ENCODE data around the gene C1orf21.

The C1orf21 gene

DNA sequence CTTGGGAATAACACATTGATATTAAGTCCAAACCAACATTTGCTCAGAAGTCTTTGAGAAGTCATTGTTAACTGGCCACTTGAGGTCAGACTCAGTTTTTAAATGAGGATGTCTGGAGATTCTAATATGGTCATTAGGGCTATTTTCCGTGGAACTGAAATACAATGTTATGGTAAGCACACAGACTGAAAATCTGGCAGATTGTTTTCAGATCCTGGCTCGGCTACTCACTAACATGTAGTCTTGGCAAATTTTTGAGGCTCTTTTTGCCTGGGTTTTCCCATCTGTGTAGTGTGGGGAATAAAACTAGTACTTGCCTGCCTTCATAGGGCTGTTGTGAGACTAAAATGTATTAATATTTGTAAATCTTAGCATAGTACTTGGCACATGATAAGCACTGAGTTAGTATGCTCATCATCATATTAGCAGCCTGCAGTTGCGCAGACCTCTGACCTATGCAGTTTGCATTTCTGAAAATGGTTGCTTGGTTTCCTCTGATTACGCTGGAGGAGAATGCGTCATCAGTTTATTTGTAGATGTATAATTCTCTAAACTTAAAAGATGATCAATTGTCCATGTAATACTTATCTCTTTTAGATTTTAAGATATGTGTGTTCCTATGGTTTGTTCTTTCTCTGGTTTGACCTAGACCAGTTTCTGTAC is 100.8 kb downstream of the C1orf21 start:
- DNase-seq: no peak

DNA sequence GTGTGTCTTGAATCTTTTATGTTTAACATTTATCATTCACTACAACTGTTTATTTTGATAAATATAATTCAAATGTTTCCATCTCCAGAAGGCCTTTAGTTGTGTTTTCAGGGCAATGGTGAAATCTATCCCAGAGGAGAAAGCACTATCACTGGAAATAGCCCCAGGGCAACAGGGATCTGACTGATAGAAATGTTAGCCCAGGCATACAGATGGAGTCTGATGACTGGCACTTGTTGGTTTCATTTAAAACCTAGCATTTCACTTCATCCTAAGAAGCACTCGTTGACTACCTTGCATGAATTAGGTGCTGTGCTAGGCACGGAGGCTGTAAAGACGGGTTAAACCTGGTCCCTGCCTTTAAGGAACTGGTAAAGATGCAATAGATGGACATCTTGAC is 103.1 kb downstream of the C1orf21 start:
- DNase-seq: no peak

DNA sequence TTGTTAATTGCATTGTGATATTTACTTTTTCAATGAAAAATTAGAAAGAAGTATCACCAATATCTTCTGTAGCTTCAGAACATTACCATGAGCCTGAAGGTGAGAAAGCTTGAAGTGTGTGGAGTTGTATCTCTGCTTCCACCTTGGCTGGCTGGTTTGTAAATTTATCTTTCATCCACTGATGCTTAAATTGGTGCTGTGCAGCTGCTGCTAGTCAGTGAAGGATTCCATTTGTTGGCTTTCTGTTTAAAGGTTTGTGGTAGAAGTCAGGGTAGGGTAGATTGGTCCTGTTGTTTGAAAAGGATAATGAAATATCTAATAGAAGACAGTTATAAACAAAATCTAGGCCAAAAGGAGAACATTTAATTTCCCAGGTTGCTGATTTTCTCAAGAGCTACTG is 105.7 kb downstream of the C1orf21 start:
- DNase-seq: no peak

DNA sequence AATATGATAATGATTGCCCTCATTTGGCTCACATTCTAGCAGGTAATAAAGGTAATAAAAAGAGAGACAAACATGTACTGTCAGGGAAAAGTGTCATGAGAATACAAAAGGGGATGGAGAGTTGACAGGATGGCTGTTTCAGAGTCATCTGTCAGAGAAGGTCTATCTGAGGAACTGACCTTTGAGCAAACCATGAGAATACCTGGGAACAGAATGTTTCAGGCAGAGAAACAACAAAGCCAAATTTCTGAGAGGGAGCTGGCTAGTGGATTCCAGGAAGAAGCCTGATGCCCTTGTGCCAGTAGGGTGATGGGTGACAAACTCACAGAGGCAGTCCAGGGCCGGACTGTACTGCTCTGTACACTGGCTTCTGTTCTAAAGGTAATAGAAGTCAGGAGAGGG is 107.2 kb downstream of the C1orf21 start:
- no peak for DNase-seq

DNA sequence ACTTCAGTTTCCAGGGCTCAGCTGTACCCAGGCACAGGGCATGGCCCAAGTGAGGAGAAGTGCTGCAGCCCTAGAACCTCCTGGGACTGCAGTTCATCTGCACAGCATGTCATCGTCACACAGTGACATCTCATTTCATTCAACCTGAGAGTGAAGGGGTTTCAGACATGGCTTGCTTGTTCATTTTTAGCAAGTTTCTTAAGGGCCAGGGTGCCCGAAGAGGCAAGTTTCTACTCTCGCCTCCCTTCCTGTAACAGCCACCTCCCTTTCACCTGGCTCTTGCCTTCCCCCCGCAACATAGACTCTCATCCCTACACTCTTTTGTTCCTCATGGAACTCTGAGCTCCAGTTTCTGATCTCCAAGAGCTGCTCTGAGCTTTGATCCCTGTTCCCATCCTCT is 108.1 kb downstream of the C1orf21 start:
- no peak for DNase-seq

DNA sequence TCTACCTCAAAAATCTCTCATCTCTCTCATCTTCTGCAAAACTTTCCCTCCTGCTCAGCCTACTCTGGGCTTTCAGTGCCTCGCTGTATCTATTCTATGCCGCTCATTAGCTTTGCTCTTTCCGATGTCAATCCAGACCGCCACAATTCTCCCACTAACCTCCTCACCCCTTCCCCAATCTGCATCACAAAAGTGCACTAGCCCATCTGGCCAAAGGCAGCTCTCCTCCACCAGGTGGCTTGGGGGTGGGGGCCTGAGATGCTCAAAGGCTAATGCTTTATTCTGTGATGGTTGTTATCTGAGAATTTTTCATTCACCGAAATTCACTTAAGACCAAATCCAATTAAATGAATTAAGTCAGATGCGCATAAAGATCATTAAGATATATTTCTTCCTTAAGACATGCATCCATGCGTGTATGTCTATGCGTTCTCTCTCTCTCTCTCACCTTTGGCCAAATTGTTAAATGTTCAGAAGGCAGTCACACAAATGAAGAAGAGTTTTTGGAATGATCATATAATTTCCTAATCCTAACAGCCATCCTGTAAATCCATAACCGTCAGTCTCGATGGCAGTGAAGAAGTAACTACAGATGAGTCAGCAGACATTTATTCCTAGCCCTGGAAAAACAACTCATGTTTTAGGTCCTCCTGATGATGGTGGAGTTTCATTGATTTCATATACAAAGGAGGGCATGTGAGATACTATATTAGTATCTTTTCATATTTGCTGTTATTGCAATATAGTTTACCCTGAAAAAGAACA is 111.3 kb downstream of the C1orf21 start:
- no peak for DNase-seq

DNA sequence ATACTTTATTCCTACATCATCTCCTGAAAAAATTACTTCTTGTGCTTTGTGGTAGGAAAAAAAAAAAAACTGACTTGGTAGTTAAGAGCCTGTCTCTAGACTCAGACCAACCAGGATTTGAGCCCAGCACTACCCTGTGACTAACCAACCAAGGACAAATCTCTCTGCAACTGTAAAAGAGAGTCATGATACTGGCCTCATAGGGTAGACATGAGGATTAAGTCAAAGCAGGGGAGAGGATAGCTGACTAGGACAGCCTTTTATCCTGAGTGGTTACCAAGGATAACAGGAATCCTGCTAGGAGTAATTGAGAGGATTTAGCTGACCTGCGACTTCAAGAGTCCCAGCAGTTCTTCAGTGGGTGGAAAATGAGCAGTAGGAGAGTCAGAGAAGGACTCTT is 112.8 kb downstream of the C1orf21 start:
- no peak for DNase-seq

DNA sequence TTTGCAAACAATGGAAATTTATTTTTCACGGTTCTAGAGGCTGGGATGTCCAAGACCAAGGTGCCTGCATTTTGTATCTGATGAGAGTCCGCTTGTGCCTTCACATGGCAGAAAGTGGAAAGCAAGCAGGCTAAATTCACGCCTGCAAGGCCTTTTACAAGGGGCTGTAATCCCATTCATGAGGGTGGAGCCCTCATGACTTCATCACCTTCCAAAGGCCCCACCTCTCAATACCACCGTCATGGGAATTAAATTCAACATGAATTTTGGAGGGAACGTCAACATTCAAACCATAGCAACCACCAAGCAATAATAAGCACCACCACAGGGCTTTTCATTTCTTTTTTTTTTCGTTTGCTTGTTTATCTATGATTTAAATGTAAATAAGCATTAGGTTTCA is 115.3 kb downstream of the C1orf21 start:
- DNase-seq: no peak

DNA sequence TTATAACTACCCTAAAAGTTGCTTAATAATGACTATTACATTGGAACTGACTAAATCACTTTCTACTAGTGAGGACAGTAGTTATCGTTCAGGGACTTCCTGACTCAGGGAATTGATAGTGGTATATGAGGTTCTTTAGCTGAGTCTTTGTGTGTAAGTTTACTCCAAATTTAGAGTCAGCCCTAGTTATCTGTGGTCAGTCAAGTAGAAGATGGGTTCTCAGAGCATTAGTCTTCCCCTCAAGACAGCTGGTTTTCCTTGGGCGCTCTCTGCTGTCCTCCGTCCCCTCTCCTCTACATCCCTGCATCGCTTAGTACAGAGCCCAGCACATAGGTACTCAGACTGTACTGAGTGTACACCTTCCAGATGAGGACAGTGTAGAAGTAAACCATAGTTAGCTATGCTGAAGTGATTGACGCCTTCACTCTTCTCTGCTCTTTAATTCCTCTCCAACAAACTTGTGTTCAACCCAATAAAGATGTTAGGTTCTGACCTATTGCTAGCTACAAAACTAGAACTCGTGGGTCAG is 116.5 kb downstream of the C1orf21 start:
- DNase-seq: no peak

DNA sequence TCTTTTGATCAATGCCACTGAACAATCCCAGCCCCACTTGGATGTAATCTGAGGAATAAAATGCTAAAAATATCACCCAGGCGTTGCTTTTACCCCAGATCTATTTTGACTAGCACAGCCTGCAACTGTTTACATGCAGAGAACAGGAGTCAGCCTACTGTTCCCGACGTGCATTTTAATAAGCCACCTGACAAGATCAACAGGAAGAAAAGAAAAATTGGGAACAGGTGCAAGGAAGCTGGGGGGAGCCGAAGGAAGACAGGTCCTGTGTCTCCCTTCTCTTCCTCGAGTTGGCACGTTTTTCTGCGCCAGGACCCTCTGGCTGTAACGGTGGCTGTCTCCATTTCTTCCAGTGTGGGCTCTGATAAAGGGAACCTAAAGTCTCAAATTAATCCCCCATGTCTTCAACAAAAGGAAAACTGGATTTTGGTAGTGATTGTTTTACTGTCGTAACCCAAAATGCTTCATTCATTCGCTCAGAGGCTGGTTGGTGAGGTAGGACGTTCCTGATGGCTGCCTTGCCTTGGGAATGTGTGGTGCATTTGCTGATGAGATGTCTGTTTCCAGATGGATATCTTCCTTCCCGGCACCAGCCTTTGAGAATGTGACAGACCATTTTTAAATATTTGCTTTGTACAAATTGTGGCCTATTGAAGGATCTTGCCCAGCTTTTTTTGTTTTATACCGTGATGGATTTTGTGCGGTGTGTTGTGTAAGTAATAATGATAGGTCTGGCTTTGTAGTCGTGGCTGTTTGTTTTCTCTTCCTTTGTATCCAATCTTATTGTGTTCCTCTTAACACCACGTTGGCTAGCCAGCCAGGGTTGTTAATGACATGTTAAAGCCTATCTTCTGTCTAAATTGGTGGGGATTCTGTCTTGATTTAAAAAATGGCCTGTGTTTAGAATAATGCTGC is 117.5 kb downstream of the C1orf21 start:
- no peak for DNase-seq

DNA sequence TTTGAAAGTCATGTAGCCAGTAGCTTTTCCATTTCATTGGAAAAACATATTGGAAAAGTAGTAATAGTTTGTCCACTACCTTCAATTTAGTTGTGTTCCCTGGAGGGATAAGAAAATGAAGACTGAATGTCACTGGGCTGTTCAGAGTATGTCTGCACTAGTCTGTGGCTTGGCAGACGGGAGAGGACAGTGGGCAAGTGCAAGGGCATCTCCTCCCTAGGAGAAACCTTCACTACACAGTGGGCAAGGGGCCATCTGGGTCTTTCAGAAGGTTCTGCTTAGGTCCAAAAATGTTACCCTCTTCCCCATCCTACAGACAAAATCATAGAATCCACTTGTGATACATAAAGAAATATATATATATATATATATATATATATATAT is 118.1 kb downstream of the C1orf21 start:
- DNase-seq: no peak

DNA sequence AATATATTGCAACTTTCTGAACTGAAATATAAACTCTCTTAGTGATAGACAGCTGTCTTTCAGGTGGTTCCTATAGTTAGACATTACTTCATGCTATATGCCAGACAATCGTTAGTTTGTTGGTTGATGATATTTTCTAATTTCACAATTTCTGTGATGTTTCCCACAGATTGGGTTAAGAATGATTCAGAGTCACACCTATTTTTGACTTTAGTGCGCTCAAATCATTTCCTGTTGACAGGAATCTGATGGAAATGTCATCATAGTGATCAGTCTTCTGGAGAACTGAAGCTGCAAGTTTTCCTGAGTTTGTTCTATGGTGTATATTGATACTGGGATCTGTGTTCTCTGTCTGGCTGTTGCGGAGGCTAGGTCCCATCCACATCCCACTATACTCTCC is 119.7 kb downstream of the C1orf21 start:
- DNase-seq: no peak

DNA sequence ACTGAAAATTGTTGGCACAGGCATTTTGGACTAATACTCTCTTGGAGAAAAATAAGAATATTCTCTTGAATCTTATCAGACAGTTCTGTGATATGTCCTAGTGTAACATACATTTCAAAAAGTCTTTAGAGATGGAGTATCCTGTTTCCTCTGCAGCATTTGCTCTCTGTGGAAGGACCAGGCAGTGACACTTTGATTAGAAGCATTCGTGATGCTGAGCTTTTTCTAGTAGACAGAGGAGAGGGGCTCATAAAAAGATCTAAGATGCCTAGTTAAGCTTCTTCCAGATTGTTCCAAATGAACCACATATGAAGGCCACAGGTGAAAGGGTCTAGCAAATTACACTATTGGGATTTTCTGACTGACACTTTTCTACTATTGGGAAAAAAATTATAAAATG is 120.3 kb downstream of the C1orf21 start:
- DNase-seq: no peak

DNA sequence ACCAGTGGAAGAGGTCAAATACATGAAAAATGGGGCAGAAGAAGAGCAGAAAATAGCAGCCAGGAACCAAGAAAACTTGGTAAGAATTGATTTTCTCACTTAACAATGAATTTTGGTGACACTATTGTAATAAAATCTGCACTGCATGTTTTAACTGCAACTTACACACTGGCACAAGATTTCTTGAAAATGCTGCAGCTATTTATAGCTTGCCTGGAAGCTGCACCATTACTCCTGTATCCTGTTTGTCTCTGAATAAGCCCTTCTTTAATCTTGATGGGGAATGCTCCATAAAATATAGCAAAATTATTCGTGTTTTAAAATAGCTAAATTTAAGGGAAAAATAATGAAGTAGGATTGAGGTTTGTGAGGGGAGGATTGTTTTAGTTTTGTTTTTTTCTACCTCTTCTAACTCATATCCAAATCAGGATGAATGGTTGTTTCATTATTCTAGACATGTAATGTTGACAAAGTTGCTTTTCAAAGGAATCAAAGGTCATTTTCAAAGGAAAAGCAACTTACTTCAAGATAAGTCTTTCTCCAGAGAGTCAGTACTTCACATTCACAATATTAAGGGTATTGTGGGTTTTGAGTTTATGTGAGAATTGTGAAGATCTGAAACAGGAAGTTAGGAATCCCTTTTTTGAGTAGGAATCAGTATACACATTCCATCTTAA is 120.9 kb downstream of the C1orf21 start:
- no peak for DNase-seq

DNA sequence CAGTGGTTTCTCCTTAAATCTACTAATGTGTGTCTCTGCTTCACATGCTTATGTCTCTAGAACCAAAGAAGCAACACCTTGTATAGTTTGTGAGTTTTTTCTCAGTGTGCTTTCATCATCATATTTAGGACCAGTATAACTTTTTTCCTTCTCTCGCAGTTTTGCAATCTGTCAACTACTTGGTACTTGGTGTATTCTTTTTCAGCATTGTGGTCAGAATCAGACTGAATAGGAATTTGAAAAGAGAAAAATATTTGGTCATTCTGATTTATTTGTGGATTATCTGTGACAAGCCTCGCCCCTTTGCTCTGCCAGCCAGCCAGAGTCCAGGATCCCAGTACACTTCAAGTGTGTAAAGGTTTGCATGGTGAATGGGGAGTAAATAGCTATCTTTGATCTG is 122.3 kb downstream of the C1orf21 start:
- DNase-seq: no peak

DNA sequence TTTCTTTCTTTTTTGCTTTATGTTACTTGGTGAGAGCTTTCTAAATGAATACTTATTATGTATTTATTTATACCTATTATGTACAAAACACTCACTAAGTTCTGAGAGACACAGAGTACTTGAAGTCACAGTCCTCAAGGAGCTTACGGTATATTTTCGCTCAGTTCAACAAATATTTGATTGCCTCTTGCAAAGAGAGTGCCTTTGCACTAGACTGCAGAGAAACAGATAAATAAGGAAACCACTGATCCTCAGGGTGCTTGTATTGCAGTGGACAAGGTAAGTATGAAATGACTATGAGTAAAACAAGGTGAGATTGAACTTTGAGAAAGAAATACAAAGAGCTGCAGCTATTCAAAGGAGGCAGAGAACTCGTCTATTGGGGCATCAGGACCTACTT is 123.3 kb downstream of the C1orf21 start:
- DNase-seq: no peak

DNA sequence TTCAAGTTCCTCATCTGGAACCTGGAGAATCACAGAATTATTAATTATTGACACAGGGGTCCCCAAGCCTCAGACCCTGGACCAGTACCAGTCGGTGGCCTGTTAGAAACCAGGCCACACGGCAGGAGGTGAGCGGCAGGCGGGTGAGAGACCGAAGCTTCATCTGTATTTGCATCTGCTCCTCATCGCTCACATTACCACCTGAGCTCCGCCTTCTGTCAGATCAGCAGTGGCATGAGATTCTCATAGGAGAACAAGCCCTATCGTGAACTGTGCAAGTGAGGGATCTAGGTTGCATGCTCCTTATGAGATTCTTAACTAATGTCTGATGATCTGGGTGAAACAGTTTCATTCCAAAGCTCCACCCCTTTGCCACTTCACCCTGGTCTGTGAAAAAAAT is 125.9 kb downstream of the C1orf21 start:
- no peak for DNase-seq

DNA sequence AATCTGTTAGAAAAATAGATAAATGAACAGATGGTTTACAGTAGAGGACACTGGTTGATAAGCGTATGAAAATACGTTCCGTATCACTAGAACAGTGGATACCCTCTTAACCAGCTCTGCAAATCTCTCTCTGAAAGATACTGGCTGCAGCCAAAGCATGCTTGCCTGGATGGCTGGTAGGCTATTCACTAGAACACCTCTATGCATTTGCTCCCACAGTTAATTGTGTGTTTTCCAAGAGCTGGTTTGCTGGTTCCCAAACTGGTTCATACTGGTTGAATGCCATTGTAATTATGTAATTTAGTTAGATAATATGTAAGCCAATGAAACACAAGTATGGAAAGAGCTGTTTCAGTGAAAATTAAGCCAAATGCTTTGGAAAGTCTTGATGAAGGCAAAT is 126.6 kb downstream of the C1orf21 start:
- no peak for DNase-seq

DNA sequence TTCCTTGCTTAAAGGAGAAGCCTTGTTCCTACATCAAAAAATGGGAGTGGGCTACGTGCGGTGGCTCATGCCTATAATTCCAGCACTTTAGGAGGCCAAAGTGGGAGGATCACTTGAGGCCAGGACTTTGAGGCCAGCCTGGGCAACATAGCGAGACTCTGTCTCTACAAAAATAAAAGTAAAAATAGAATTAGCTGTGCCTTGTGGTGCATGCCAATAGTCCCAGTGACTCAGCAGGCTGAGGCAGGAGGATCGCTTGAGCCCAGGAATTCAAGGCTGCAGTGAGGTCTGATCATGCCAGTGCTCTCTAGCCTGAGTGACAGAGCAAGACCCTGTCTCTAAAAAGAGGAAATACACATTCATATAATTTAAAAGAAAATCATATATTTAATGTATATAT is 127.1 kb downstream of the C1orf21 start:
- no peak for DNase-seq

DNA sequence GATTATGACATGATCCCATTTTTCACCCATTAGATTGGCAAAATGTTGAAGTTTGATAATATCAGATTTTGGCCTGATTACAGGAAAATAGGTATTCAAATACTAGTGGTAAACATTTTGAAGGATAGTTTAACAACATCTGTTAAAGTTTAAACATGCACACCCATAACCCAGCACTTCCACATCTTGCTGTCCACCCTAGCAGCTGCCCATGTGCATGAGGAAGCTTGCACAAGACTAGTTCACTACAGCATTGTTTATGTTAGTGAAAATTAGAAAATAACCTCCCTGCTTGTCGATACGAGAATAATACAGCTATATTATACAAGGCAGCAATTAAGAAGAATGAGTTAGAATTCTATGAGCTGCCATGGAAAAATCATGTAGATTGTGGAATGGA is 127.6 kb downstream of the C1orf21 start:
- no peak for DNase-seq

DNA sequence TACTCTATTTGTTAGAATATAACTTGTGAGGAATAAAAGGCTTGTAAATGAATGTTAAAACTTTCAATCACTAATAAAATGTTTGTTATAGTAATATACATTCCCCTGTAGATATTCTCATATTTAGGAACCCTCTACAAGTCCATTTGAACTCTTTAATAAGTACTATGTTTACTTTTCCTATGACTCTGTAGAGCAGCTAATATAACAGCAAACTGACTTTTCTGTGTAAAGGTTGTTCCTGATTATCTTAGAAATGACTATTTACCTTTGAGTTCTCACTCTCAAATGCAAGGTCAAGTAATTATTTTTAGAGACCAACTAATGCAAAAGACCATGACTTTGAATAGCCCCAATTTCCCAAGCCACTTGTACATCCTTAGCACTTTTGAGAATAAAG is 130.3 kb downstream of the C1orf21 start:
- DNase-seq: no peak

DNA sequence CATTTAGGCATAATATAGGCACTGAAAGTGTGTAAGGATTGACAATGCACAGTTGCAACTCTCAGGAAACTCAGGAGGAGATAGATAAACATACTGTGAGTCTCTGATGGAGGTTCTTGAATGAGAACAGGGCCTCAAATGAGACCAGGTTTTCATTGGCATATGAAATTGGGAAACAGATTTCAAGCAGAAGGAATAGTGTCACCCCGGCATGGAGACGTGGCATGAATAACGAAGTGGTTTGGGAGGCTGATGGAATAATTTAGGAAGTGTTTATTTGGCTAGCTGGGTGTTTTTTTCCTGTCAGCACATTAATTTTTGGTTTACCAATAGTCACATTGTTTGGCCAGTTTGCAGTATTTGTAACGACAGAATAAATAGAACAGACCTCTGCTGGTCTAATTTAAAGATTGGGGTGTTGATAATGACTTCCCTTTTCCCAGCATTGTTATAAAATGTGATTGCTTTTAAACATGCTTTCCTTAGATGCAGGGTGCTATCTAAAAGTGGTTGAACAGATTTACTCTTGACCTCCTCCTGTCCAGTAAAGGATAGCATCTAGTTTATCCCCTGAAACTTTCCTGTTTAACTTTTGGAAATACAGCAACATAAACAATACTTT is 132.0 kb downstream of the C1orf21 start:
- DNase-seq: no peak

DNA sequence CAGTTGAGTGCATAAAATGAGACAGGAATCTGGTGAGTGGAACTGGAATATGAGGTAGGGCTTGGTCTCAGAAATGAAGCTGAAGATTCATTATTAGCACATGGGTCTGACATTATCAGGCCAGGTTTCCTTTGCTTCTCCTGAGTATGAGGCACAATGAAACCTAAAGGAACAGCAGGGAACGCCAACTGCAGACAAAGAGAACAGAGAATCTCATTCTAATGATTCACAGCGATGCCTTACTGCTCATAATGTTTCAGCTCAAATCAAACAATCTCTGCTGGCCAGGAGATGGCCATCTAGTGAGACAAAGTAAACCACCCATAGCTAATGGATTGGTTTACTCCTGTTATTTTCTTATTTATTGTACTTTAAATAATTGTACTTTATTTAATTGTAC is 133.5 kb downstream of the C1orf21 start:
- no peak for DNase-seq
